ENCODE measurements around the gene HPX. TPM values are rescaled to one million over a fixed set of nuclear protein-coding genes. Genes with fewer than 3 reads are reported as not detected.

HPX gene
- total RNA-seq, 1 experiment from 2014 or later = 0.45 TPM

DNA sequence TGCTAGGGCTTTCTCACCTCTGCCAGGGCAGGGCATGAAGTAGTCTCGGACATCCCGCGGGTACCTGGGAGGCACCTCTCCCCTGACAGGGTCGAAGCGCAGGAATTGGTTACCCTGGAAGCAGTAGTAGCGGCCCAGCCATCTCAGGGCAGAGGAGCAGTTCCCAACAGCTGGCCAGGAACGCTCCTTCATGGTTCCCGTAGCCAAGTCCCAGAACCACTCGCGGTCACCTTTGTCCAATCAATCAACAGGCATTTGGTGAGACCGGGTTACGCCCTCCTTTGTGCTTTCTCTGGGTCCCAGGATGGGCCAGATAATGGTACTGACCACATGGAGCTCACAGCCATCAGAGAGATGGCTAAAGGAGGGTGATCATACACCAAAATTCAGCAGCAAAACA lies 3.4 kb downstream of the HPX start:
- Mint-ChIP-seq H3K4me3 (ENCODE audit: low read depth, unreplicated experiment) (no peak overlapping the region), H3K4me1 (ENCODE audit: low read depth, unreplicated experiment) (no peaks in the 10 kb centered on the region), H3K36me3 (ENCODE audit: insufficient read depth, unreplicated experiment) (no peaks in the 10 kb centered on the region), H3K27me3 (ENCODE audit: unreplicated experiment) (peaks cover under 1% of the 10 kb centered on the region), H3K27ac (ENCODE audit: unreplicated experiment) (no peak overlapping the region), H3K9me3 (ENCODE audit: low read depth, unreplicated experiment) (no peaks in the 10 kb centered on the region)
- CTCF ChIA-PET = interaction anchor here (1.3 kb wide), 1 partner anchor 58 kb away, joined by 8 read pairs; no protein-coding TSS in a partner anchor
- no peak for DNase-seq
- BruUV-seq (replicated peaks) = no TSS peak
- TF ChIP-seq, protein P1, sequence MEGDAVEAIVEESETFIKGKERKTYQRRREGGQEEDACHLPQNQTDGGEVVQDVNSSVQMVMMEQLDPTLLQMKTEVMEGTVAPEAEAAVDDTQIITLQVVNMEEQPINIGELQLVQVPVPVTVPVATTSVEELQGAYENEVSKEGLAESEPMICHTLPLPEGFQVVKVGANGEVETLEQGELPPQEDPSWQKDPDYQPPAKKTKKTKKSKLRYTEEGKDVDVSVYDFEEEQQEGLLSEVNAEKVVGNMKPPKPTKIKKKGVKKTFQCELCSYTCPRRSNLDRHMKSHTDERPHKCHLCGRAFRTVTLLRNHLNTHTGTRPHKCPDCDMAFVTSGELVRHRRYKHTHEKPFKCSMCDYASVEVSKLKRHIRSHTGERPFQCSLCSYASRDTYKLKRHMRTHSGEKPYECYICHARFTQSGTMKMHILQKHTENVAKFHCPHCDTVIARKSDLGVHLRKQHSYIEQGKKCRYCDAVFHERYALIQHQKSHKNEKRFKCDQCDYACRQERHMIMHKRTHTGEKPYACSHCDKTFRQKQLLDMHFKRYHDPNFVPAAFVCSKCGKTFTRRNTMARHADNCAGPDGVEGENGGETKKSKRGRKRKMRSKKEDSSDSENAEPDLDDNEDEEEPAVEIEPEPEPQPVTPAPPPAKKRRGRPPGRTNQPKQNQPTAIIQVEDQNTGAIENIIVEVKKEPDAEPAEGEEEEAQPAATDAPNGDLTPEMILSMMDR (IDR thresholded peaks at IDR 0.05; ENCODE audit: unreplicated experiment) = no peak
- intact Hi-C loops (cut with micrococcal nuclease; ENCODE audit: unreplicated experiment) = no loop called here

DNA sequence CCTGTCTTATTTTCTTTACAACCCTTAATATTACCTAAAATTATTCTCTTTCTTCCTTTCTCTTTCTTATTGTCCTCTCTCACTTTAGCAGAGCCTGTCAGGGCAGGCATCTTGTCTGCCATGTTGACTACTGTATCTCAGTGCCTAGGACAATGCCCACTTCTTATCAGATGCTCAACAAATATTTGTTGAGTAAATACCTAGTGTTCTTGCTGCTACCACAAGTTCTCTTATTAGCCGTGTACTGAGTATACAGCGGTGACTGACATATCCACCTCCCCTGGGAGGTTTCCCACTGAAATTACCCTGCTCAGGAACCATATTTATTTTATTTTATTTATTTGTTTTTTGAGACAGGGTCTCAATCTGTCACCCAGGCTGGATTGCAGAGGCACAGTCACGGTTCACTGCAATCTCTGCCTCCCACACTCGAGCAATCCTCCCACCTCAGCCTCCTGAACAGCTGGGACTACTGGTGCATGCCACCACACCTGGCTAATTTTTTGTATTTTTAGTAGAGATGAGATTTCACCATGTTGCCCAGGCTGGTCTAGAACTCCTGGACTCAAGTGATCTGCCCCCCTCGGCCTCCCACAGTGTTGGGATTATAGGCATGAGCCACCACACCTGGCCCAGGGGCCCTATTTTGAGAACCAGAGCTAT lies 6.7 kb downstream of the HPX start:
- intact Hi-C loops (cut with micrococcal nuclease; ENCODE audit: unreplicated experiment) = no loop called here
- H3K36me3 Mint-ChIP-seq (ENCODE audit: insufficient read depth, unreplicated experiment) = no peaks in the 10 kb centered on the region
- no peak overlapping the region for H3K4me3 Mint-ChIP-seq (ENCODE audit: low read depth, unreplicated experiment)
- H3K9me3 Mint-ChIP-seq (ENCODE audit: low read depth, unreplicated experiment) = no peaks in the 10 kb centered on the region
- no TSS peak for BruUV-seq (replicated peaks)
- DNase-seq = no peak
- peaks cover 22% of the 10 kb centered on the region for H3K27me3 Mint-ChIP-seq (ENCODE audit: unreplicated experiment)
- H3K27ac Mint-ChIP-seq (ENCODE audit: unreplicated experiment) = no peak overlapping the region
- CTCF ChIA-PET = no interaction called here
- TF ChIP-seq, protein P1 (IDR thresholded peaks at IDR 0.05; ENCODE audit: unreplicated experiment) = no peak
- no peaks in the 10 kb centered on the region for H3K4me1 Mint-ChIP-seq (ENCODE audit: low read depth, unreplicated experiment)

DNA sequence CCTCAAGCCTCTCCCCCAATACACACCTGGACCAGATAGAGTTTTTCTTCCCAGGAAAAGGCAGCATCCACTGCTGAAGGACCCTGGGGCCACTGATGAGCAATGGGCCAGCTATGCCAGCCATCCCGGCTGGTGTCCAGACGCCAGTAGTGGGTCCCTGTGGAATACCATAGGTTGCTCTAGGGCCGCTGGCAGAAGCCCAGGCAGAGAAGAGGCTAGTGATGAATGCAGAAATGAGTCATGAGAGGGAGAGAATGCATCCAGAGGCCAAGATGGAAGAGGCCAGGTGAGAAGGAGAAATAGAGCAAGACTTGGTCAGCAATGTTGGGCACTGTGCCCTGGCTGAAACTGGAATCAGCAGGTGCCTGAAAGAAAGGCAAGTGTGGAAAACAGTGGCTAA lies 8.9 kb downstream of the HPX start:
- CTCF ChIA-PET = no interaction called here
- H3K27me3 Mint-ChIP-seq (ENCODE audit: unreplicated experiment) = peaks cover 44% of the 10 kb centered on the region
- TF ChIP-seq, protein P1 (IDR thresholded peaks at IDR 0.05; ENCODE audit: unreplicated experiment) = no peak
- H3K9me3 Mint-ChIP-seq (ENCODE audit: low read depth, unreplicated experiment) = no peaks in the 10 kb centered on the region
- H3K36me3 Mint-ChIP-seq (ENCODE audit: insufficient read depth, unreplicated experiment) = no peaks in the 10 kb centered on the region
- H3K27ac Mint-ChIP-seq (ENCODE audit: unreplicated experiment) = no peak overlapping the region
- H3K4me3 Mint-ChIP-seq (ENCODE audit: low read depth, unreplicated experiment) = no peak overlapping the region
- intact Hi-C loops (cut with micrococcal nuclease; ENCODE audit: unreplicated experiment) = no loop called here
- BruUV-seq (replicated peaks) = no TSS peak
- no peaks in the 10 kb centered on the region for H3K4me1 Mint-ChIP-seq (ENCODE audit: low read depth, unreplicated experiment)
- DNase-seq = no peak

DNA sequence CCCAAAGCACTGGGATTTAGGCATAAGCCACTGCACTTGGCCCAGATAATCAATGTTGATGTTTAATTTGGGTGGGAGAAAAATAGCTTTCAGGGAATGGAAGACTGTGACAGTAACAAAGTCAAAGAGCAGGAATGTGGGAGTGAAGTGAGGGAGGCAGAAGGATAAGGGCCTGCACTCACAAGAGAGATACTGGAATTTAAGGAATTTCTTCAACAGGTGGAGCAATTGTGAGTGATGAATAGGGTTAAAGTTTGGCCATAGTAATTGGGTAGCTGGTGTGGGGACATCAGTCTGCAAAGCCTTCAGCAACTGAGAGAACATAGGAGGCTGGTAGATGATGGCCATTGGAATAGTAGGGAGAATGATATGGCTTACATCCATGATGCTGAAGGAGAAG lies 13.3 kb downstream of the HPX start:
- intact Hi-C loops (cut with micrococcal nuclease; ENCODE audit: unreplicated experiment) = no loop called here
- TF ChIP-seq, protein P1 (IDR thresholded peaks at IDR 0.05; ENCODE audit: unreplicated experiment) = no peak
- no peaks in the 10 kb centered on the region for H3K9me3 Mint-ChIP-seq (ENCODE audit: low read depth, unreplicated experiment)

More for the DNA sequence above, 13.3 kb downstream of the HPX start:
- Mint-ChIP-seq H3K27me3 (ENCODE audit: unreplicated experiment) (peaks cover 76% of the 10 kb centered on the region), H3K4me3 (ENCODE audit: low read depth, unreplicated experiment) (no peak overlapping the region), H3K27ac (ENCODE audit: unreplicated experiment) (no peak overlapping the region), H3K4me1 (ENCODE audit: low read depth, unreplicated experiment) (no peaks in the 10 kb centered on the region), H3K36me3 (ENCODE audit: insufficient read depth, unreplicated experiment) (no peaks in the 10 kb centered on the region)
- no TSS peak for BruUV-seq (replicated peaks)
- DNase-seq = no peak
- CTCF ChIA-PET = interaction anchor here (0.6 kb wide), 1 partner anchor 1835 kb away, joined by 5 read pairs; no protein-coding TSS in a partner anchor
